GM19438 (cell line): ENCODE measurements around the gene SEMA3G.

ENCODE experiments used
- ATAC-seq: cut with Tn5 transposase; IDR thresholded peaks from one replicate; pipeline ENCODE4 v1.9.1; 2021; ENCODE audit warnings: low read depth; ENCODE audit not compliant: unreplicated experiment

Gene SEMA3G

GRCh38 chr3:52444860-52445793 is at the start of gene SEMA3G:
TSS of gene SEMA3G (minus strand) at chr3:52445103. CDS start at chr3:52445027, 76 bp downstream.
- no peak for ATAC-seq

- ATAC-seq = no peak
Measured at GRCh38 chr3:52494445-52494844, 49.5 kb upstream of the SEMA3G start.

DNA sequence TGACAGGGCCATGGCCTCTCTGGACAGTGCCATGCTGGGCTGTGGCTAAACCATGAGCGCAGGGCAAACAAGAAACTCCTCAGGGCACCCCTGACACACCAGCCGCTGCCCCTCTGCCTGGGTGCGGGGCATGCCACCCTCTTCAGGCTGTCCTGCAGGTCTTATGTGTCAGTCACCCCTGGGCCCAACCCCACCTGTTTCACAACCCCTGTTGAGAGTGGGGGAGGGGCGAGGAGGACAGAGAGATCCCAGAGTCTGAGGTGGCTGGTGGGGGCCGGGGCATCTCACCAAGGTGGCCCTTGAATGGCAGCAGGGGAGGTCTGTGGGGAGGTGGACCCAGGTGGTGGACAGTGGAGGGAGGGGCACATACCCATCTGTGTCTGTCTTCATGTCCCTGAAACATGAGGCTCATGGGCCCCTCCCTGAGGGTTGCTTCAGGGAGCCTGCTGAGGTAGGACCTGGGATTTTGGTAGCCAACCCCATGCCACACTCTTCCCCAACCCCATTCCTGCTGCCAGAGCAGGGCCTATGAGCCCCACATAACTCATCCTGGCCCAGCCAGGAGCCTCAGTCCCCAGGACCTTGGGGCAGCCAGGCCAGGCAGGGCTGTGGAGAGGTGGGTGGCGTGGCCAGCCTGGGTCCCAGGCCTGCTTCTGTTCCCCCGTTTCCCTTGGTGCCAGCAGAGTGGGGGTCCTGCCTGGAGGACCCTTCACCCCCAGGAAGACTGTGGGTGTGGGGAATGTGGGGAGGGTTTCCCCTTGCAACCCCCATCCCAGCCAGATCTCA is 48.5 kb upstream of the SEMA3G start:
- ATAC-seq = no peak

DNA sequence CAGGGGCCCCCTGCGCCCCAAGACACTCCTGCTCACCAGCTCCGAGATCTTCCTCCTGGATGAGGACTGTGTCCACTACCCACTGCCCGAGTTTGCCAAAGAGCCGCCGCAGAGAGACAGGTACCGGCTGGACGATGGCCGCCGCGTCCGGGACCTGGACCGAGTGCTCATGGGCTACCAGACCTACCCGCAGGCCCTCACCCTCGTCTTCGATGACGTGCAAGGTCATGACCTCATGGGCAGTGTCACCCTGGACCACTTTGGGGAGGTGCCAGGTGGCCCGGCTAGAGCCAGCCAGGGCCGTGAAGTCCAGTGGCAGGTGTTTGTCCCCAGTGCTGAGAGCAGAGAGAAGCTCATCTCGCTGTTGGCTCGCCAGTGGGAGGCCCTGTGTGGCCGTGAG is 47.2 kb upstream of the SEMA3G start:
- ATAC-seq = no peak

- no peak for ATAC-seq
Measured at GRCh38 chr3:52490939-52491526, 46.1 kb upstream of the SEMA3G start.

DNA sequence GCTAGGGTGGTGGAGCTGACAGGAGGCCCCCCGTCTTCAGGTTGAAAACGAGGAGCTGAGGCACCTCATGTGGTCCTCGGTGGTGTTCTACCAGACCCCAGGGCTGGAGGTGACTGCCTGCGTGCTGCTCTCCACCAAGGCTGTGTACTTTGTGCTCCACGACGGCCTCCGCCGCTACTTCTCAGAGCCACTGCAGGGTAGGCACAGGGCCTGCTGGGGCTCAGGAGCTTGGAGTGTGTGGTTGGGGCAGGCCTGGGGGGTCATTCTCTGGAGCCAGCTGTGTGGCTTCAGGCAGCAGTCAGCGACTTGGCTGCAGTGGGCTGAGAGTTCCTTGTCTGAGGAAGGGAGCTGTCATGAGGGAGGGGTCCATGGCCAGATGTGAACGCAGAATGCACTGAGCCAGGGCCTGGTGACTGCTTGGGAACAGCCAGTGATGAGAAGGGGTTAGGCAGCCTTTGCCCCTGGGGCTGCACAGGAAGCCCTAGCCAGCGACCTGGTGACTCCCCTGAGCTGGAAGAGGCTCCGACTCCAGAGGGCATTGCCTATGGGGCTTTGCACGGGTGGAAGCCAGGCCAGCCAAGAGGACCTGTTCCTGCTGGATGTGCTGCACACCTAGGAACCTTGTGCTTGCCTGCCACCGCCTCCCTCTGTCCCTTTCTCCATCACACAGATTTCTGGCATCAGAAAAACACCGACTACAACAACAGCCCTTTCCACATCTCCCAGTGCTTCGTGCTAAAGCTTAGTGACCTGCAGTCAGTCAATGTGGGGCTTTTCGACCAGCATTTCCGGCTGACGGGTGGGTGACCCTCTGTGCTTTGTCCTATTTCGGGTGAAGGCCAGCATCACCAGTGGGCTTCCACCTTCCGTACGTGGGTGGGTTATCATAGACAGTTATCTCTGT is 45.4 kb upstream of the SEMA3G start:
- ATAC-seq = no peak

GRCh38 chr3:52489453-52489852 is 44.5 kb upstream of the SEMA3G start:
- no peak for ATAC-seq

DNA sequence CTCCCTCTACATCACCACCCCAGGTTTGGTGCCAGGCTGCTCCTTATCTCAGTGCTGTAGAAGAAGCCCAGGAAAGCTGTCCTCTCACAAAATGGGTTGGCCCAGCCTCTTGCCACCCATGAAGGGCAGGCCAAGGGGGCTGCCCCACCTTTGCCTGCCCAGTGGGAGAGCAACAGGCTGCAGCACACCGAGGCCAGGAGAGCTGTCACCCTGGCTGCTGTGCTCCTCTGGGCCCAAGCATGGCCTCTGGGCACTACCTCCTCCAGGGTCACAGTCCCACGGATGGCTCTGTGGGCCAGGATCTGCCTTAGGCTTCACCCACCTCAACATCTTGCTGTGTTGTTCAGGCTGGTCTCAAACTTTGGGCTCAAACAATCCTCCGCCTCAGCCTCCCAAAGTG is 43.8 kb upstream of the SEMA3G start:
- no peak for ATAC-seq

DNA sequence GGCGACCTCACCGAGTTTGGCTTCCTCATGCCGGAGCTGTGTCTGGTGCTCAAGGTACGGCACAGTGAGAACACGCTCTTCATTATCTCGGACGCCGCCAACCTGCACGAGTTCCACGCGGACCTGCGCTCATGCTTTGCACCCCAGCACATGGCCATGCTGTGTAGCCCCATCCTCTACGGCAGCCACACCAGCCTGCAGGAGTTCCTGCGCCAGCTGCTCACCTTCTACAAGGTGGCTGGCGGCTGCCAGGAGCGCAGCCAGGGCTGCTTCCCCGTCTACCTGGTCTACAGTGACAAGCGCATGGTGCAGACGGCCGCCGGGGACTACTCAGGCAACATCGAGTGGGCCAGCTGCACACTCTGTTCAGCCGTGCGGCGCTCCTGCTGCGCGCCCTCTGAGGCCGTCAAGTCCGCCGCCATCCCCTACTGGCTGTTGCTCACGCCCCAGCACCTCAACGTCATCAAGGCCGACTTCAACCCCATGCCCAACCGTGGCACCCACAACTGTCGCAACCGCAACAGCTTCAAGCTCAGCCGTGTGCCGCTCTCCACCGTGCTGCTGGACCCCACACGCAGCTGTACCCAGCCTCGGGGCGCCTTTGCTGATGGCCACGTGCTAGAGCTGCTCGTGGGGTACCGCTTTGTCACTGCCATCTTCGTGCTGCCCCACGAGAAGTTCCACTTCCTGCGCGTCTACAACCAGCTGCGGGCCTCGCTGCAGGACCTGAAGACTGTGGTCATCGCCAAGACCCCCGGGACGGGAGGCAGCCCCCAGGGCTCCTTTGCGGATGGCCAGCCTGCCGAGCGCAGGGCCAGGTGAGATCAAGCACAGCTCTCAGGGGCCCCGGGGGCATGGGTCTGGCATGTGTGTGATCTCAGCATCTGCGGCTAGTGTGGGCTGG is 43.1 kb upstream of the SEMA3G start:
- ATAC-seq = no peak

GRCh38 chr3:52487050-52487787 is 42.3 kb upstream of the SEMA3G start:
- ATAC-seq = no peak

GRCh38 chr3:52484680-52485461 is 40.0 kb upstream of the SEMA3G start:
- ATAC-seq = no peak

DNA sequence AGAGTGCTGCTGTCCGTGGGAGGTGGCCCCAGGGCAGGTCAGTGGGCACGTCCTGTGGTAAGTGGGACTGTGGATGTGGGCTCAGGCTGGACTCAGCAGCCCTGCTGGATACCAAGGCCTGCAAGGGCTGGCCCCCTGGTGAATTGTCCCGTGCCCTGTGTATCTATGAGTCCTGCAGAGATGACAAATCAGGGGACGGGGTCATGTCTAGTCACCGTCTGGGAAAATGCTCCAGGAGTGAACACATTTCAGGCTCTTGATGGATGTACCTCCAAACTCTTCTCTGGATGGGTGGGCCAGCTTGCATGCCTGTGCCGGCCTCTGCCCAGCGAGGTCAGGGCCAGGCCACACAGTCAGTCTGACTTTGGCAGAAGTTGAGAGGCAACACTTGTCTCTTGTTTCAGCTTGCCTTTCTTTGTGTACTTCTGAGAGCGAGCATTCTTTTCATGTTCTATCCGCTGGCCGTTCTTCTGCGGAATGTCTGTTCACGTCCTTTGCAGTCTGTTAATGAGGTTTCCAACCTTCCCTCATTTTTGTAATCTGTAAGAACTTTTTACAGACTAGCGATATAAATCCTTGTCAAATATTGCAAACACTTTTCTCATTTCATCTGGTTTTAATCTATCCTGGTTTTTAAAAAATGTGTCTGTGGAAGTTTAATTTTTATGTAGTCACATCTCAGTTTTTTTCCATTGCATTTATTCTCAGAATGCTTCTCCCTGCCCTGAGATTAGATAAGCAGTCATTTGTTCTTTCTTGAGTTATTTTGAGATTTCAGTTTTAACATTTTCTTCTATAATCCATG is 38.9 kb upstream of the SEMA3G start:
- ATAC-seq = no peak

DNA sequence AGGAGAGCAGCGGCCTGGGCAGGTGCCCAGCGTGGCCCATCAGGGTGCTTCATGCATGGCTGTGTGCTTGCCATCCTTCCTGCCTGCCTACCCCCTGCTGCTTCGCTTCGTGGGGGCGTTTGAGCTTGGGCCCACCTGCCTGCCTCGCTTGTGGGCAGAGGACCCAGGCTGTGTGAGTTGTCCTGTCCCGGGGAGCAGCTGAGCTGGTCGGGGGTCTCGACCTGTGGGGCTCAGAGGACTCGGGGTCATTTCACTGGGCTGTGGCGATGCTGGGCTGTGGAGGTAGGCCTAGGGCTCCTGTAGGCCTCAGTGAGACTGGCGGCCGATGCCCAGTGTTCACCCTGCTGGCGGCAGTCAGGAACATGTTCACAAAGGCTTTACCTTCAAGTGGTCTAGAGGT is 38.2 kb upstream of the SEMA3G start:
- ATAC-seq = no peak

GRCh38 chr3:52481819-52482521 is 37.1 kb upstream of the SEMA3G start:
- no peak for ATAC-seq

GRCh38 chr3:52480768-52481715 is 36.1 kb upstream of the SEMA3G start:
- ATAC-seq = no peak
